ENCODE data around the gene ZBTB17.
"Not testable (repeated sequence)": the region's sequence is repeated elsewhere in the genome, so short reads cannot be mapped to it uniquely, and the experiment has no call there.

- TF ChIP-seq, protein P1, sequence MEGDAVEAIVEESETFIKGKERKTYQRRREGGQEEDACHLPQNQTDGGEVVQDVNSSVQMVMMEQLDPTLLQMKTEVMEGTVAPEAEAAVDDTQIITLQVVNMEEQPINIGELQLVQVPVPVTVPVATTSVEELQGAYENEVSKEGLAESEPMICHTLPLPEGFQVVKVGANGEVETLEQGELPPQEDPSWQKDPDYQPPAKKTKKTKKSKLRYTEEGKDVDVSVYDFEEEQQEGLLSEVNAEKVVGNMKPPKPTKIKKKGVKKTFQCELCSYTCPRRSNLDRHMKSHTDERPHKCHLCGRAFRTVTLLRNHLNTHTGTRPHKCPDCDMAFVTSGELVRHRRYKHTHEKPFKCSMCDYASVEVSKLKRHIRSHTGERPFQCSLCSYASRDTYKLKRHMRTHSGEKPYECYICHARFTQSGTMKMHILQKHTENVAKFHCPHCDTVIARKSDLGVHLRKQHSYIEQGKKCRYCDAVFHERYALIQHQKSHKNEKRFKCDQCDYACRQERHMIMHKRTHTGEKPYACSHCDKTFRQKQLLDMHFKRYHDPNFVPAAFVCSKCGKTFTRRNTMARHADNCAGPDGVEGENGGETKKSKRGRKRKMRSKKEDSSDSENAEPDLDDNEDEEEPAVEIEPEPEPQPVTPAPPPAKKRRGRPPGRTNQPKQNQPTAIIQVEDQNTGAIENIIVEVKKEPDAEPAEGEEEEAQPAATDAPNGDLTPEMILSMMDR (IDR thresholded peaks at IDR 0.05), result not testable (repeated sequence)
- TF ChIP-seq, protein P2, sequence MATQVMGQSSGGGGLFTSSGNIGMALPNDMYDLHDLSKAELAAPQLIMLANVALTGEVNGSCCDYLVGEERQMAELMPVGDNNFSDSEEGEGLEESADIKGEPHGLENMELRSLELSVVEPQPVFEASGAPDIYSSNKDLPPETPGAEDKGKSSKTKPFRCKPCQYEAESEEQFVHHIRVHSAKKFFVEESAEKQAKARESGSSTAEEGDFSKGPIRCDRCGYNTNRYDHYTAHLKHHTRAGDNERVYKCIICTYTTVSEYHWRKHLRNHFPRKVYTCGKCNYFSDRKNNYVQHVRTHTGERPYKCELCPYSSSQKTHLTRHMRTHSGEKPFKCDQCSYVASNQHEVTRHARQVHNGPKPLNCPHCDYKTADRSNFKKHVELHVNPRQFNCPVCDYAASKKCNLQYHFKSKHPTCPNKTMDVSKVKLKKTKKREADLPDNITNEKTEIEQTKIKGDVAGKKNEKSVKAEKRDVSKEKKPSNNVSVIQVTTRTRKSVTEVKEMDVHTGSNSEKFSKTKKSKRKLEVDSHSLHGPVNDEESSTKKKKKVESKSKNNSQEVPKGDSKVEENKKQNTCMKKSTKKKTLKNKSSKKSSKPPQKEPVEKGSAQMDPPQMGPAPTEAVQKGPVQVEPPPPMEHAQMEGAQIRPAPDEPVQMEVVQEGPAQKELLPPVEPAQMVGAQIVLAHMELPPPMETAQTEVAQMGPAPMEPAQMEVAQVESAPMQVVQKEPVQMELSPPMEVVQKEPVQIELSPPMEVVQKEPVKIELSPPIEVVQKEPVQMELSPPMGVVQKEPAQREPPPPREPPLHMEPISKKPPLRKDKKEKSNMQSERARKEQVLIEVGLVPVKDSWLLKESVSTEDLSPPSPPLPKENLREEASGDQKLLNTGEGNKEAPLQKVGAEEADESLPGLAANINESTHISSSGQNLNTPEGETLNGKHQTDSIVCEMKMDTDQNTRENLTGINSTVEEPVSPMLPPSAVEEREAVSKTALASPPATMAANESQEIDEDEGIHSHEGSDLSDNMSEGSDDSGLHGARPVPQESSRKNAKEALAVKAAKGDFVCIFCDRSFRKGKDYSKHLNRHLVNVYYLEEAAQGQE (IDR thresholded peaks at IDR 0.05; ENCODE audit: insufficient read depth in 1 of 2, low read depth in 2 of 2, low read length in 1 of 2), result not testable (repeated sequence)
- not testable (repeated sequence) for TF ChIP-seq POLR2AphosphoS5 (IDR thresholded peaks at IDR 0.05; ENCODE audit: low read depth, low read length)
These were observed 45.0 kb upstream of the ZBTB17 start for GRCh38 chr1:16020878-16021277.

Measured in Panc1 (cell line).